Upper lobe of right lung (tissue), 1 donor: ENCODE measurements around the gene ATG13. TPM values are rescaled to one million over a fixed set of nuclear protein-coding genes. Genes with fewer than 3 reads are reported as not detected.
"Not testable (repeated sequence)": the region's sequence is repeated elsewhere in the genome, so short reads cannot be mapped to it uniquely, and the experiment has no call there.

ENCODE experiments used
- ATAC-seq: fragments of 200-7000 bp; cut with Tn5 transposase; one replicate; pipeline ENCODE4 v1.9.1; 2020; ENCODE audit warnings: mild to moderate bottlenecking, moderate library complexity
- DNase-seq: peaks from one replicate; pipeline ENCODE4 v3.0.0-alpha.2; 2020
- H3K27ac ChIP-seq: fragments of 200-600 bp; one replicate; pipeline ENCODE4 v1.8.0; 2022
- H3K27me3 ChIP-seq: fragments of 200-600 bp; one replicate; pipeline ENCODE4 v1.8.0; 2022; ENCODE audit warnings: mild to moderate bottlenecking
- H3K36me3 ChIP-seq: fragments of 200-600 bp; one replicate; pipeline ENCODE4 v1.8.0; 2022
- H3K4me1 ChIP-seq: fragments of 200-600 bp; one replicate; pipeline ENCODE4 v1.8.0; 2022
- H3K4me3 ChIP-seq: fragments of 200-600 bp; one replicate; pipeline ENCODE4 v1.8.0; 2022; ENCODE audit warnings: mild to moderate bottlenecking
- H3K9me3 ChIP-seq: fragments of 200-600 bp; one replicate; pipeline ENCODE4 v1.8.0; 2022
- intact Hi-C: fragments of 100-400 bp; cut with DNase I; formaldehyde crosslinking; loops from one replicate; pipeline ENCODE4 v1.11.0; 2022
- total RNA-seq: library from RNA; stranded (reverse); fragmentation: NEBNext Ultra II Directional; extraction: Animal tissue kit (Norgen Biotek cat#: 25700); gene quantifications from one replicate; pipeline ENCODE4 v1.2.1, GENCODE V29; 2021
- TF ChIP-seq, protein P1 (sequence below): fragments of 200-600 bp; IDR thresholded peaks from one replicate; pipeline ENCODE4 v1.8.0; 2022; ENCODE audit warnings: antibody characterized with exemption
- donor health status: DM: no; HTN: yes; CAD: no; lungs with severe emphysema.

The ATG13 gene
- total RNA-seq, 1 donor from 2014 or later = 61.1 TPM

DNA sequence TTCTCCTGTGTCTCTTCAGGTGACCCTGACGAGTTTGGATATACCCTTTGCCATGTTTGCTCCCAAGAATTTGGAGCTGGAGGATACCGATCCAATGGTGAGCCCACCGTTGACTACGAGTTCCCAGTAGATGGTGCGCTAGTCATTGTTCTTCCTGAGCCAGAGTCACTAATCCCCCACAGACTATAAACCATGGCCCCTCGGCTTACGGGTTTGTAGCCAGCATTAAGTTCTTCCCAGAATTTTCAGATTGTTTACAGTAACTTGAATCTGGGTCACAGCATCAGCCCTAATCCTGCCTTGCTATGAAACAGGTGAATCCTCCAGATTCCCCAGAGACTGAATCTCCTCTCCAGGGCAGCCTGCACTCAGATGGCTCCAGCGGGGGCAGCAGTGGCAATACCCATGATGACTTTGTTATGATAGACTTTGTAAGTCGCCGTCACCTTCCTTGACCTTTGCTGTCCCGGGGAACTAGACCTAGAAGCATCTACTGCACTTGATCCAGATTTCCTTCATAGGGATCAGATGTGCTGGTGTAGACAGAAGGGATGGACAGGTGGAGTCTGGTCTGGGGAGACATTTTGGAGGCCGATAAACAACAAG lies 51.2 kb downstream of the ATG13 start:
- Histone ChIP-seq H3K36me3 (peaks cover 100% of the 10 kb centered on the region), H3K4me3 (no peak overlapping the region), H3K27ac (no peak overlapping the region), H3K9me3 (no peaks in the 10 kb centered on the region), H3K4me1 (peaks cover 6% of the 10 kb centered on the region), H3K27me3 (no peaks in the 10 kb centered on the region)
- TF ChIP-seq, protein P1, sequence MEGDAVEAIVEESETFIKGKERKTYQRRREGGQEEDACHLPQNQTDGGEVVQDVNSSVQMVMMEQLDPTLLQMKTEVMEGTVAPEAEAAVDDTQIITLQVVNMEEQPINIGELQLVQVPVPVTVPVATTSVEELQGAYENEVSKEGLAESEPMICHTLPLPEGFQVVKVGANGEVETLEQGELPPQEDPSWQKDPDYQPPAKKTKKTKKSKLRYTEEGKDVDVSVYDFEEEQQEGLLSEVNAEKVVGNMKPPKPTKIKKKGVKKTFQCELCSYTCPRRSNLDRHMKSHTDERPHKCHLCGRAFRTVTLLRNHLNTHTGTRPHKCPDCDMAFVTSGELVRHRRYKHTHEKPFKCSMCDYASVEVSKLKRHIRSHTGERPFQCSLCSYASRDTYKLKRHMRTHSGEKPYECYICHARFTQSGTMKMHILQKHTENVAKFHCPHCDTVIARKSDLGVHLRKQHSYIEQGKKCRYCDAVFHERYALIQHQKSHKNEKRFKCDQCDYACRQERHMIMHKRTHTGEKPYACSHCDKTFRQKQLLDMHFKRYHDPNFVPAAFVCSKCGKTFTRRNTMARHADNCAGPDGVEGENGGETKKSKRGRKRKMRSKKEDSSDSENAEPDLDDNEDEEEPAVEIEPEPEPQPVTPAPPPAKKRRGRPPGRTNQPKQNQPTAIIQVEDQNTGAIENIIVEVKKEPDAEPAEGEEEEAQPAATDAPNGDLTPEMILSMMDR = no peak
- DNase-seq = peak; percentile 21
- ATAC-seq = no peak
- intact Hi-C loops = no loop called here

DNA sequence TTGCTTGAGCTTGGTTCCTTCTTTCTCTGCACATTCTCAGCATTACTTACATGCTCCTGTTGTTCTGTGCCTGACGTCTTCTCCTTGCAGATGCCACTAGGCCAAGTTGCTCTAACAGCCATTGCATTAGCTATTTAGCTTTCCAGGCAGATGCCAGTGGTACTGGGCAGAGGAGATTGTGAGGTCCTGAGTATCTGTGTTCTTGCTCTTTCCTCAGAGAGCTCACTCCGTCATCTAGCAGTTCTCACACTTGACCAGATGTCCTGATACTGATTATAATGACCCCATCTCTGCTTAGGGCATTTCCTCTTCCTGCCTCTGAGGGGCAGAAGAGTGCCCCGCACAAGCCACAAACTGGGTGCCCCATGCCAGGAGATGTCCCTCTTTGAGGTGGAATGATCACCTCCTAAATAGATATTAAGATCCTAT lies 52.4 kb downstream of the ATG13 start:
- no peak overlapping the region for H3K4me3 ChIP-seq
- no peak overlapping the region for H3K27ac ChIP-seq
- no peak for ATAC-seq
- H3K27me3 ChIP-seq = no peaks in the 10 kb centered on the region
- H3K36me3 ChIP-seq = peaks cover 90% of the 10 kb centered on the region
- intact Hi-C loops = no loop called here
- no peaks in the 10 kb centered on the region for H3K9me3 ChIP-seq
- TF ChIP-seq, protein P1 = peak; percentile 32
- H3K4me1 ChIP-seq = peaks cover 16% of the 10 kb centered on the region
- peak; percentile 18 for DNase-seq

DNA sequence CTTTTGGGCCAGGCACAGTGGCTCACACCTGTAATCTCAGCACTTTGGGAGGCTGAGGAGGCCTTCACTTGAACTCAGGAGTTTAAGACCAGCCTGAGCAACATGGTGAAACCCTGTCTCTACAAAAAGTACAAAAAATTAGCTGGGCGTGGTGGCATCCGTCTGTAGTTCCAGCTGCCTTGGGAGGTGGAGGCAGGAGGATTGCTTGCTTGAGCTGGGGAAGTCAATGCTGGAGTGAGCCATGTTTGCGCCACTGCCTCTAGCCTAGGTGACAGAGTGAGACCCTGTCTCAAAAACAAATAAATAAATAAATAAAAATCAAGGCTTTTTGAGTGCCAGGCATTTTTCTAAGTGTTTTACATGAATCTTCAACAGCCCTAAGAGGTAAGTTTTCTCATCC lies 53.2 kb downstream of the ATG13 start:
- H3K27ac ChIP-seq, H3K9me3 ChIP-seq, ATAC-seq, H3K4me3 ChIP-seq, H3K27me3 ChIP-seq, intact Hi-C loops: not testable (repeated sequence)
- Histone ChIP-seq H3K36me3 (peaks cover 82% of the 10 kb centered on the region), H3K4me1 (peaks cover 24% of the 10 kb centered on the region)
- DNase-seq = peak; percentile 15

DNA sequence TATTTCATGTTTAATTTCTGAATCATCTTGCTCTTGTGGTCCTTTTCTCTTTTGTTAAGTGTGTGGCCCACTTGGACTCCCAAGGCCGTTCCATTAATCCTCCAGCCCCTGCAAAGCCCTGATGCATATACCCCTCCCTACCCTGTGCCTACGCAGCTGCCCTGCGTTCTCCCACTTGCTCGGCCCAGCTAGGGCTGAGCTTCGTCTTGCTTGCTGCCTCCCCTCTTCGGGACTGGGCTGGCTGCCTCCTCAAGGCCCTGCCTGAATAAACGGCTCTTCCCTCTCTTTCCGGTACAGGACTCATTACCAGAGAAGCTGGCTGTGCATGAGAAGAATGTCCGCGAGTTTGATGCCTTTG lies 54.6 kb downstream of the ATG13 start:
- Histone ChIP-seq H3K9me3 (no peaks in the 10 kb centered on the region), H3K27me3 (no peaks in the 10 kb centered on the region), H3K4me3 (no peak overlapping the region), H3K27ac (no peak overlapping the region), H3K36me3 (peaks cover 76% of the 10 kb centered on the region), H3K4me1 (peaks cover 30% of the 10 kb centered on the region)
- TF ChIP-seq, protein P1 = no peak
- peak; percentile 35 for DNase-seq
- no peak for ATAC-seq
- intact Hi-C loops = no loop called here

DNA sequence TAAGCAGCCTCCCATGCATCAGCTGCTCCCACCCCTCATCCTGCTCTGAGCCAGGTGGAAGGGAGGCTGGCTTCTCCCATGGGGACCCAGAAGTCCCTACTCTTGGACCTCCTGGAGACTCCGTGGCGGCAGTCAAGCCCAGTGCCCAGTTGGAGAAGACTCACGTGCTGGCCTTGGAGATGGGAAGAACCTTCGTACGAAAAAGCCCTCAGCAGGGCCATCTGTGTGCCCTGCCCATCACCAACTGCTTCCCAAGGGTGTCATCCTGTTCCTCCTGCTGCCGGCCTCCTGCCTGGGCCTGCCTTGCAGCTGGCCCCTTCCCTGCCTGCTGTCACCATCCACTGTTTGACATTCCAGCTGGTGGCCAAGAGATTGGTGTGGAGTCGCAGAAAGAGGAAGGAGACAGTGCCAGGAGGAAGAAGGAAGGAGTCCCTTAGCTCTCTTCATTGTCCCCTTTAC lies 55.1 kb downstream of the ATG13 start:
- Histone ChIP-seq H3K36me3 (peaks cover 76% of the 10 kb centered on the region), H3K4me1 (peaks cover 34% of the 10 kb centered on the region), H3K9me3 (no peaks in the 10 kb centered on the region), H3K27me3 (no peaks in the 10 kb centered on the region), H3K27ac (no peak overlapping the region), H3K4me3 (no peak overlapping the region)
- TF ChIP-seq, protein P1 = no peak
- intact Hi-C loops = no loop called here
- DNase-seq (peak; percentile 33), ATAC-seq (no peak)

DNA sequence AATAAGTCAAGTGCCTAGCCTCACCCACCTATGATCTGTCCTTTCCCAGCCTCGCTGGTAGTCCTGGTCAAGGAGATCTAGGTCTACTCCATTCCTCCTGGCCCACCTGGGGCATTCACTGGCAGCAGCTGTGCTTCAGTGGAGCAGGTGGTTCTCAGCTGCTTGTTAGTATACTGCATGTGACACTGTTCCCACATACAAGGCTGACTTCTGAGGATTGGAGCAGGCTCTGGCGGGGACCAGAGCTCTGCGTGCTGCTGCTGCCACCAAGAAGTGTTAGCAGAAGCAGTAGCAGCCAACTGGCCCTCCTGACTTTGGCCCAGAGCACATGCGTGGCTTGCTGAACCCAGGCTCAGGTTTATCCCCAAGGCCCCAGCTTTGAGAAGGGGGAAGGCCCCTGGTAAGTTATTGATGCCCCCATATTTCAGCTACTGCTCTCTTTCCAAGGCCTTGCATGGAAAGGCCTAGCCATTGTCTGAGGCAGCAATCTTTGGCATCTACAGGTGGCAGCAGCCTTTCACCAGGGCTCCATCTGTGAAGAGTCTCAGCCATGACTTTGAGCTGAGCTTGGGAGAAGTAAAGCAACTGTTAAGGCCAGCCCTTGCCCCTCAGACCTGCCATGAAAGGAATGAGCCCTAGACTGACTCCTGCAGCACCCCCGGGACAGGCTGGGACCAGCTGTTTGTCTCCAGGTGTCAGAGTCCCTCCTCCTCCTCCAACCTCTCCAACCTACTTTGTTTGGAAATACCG lies 56.5 kb downstream of the ATG13 start:
- peaks cover 75% of the 10 kb centered on the region for H3K36me3 ChIP-seq

More for the DNA sequence above, 56.5 kb downstream of the ATG13 start:
- TF ChIP-seq, protein P1 = no peak
- DNase-seq (peak; percentile 42), ATAC-seq (no peak)
- Histone ChIP-seq H3K4me1 (peaks cover 34% of the 10 kb centered on the region), H3K9me3 (no peaks in the 10 kb centered on the region), H3K27me3 (no peaks in the 10 kb centered on the region), H3K4me3 (no peak overlapping the region), H3K27ac (peak overlapping the region; percentile 84)
- intact Hi-C loops = no loop called here
